Measurements from ENCODE around the gene PFKFB4.
"Not testable (repeated sequence)": the region's sequence is repeated elsewhere in the genome, so short reads cannot be mapped to it uniquely, and the experiment has no call there.

Gene PFKFB4

DNA sequence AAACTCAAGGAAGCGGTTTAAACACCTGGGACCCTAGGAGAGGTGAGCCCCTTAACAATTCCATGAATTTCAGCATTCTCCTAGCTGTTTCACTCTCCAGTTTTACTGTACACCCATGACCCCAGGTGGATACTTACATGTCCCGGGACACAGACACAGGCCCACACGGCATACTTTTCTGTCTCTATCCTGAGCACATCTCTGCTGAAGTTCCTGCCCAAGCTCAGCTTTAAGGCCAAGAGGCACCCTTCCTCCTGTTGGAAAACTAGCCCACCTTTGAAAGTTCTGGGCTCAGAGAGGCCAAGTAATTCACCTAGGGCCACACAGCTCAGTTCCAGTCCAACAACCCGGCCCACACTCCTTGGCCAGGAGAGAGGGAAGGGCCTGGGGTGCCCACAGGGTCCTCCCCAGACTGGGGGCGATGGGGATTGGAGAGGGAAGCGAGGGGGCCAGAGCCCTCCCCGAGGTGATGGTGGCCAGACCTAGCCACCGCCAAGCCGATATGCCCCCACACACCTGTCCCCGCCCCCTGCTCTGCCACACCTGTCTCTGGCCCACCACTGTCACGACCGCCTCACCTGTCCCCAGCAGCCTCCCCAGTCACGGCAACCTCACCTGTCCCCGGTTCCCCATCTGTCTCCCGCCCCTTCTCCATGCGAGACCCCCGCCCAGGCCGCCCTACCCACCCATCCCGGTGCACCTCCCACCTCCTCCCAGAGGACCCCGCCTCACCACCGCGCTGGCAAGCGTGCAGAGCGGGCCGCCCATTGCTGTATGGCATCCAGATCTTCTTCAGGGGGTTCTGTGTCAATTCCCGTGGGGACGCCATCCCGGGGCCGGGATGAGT, 431 bp downstream of the PFKFB4 start:
- peak; percentile 57 for DNase-seq

DNA sequence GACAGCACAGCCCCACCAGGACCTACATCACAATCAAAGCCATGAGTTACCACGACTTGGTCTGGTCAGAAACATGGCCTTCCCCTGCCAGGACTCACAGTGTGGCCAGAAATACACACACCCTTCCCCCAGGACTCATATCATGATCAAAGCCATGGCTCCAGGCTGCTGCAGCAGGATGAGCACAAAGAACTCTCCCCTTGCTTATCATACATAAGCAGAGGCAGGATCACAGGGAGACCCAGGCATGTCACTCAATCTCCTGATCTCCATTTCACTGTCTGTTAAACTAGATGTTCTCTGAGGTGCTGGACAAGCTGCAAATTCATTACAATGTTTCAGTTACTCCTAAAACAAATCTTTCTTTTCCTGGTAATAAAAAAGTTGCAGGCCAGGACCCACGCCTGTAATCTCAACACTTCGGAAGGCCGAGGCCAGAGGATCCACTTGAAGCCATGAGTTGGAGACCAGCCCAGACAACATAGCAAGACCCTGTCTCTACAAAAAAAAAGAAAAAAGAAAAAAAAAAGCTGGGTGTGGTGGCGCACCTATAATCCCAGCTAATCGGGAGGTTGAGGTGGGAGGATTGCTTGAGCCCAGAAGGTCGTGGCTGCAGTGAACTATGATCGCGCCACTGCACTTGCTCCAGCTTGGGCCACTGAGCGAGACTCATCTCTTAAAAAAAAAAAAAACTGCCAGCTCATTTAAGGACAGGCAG, 1.2 kb downstream of the PFKFB4 start:
- DNase-seq, result peak; percentile 93

DNA sequence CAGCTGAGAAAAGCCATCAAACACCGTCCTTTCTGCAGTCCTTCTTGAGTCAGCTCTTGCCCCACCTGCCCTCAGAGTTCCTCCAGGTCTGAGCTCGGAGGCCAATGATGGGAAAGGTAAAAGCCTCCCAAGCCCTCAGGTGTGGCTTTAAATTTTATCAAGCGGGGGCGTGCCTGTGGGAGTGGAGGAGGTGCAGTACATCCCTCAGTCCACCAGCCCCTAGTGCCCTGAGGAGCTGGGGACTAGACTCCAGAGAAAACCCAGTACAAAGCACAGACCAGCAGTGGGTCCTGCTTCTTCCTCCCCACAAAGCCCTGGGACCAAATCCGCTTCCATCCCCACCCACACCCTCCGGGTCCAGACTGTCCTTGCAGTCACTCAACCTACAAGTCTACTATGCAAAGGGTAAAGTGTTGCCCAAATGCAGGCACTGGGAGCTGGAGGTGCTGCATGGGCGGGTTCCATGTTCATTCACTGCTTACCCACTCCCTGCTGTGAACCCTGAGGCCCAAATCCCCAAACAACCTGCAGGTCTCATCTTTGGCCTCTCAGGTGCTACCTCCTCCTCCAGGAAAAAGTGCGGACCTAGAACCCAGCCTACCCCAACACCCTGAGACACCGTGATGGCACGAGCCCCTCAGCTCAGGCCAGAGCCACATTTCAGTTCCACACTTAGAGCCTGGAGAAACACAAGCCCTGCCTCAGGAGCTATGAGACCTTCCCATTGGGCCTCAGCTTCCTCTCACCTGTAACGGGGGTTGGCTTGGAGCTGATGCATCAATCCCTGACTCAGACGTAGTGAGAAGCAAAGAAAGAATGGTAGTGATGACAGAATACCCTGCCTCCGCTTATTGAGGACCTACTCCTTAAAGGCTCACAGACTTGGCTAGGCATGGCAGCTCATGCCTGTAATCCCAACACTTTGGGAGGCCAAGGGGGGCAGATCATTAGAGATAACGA, 2.4 kb downstream of the PFKFB4 start:
- no peak for DNase-seq

DNA sequence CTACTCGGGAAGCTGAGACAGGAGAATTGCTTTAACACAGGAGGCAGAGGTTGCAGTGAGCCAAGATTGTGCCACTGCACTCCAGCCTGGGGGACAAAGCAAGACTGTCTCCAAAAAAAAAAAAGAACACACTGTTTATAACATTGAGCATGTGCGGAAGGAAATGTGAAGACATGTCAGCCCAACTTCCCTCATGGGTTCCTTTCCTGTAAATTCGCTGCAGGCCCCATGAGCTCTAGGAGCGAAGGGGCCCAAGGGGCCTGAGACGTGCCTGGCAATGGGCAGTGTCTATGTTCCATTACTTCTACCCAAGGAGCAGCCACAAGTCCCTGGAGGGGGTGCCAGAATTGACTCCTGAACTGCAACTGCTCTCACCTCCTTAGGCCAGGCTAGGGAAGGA, 3.2 kb downstream of the PFKFB4 start:
- no peak for DNase-seq

DNA sequence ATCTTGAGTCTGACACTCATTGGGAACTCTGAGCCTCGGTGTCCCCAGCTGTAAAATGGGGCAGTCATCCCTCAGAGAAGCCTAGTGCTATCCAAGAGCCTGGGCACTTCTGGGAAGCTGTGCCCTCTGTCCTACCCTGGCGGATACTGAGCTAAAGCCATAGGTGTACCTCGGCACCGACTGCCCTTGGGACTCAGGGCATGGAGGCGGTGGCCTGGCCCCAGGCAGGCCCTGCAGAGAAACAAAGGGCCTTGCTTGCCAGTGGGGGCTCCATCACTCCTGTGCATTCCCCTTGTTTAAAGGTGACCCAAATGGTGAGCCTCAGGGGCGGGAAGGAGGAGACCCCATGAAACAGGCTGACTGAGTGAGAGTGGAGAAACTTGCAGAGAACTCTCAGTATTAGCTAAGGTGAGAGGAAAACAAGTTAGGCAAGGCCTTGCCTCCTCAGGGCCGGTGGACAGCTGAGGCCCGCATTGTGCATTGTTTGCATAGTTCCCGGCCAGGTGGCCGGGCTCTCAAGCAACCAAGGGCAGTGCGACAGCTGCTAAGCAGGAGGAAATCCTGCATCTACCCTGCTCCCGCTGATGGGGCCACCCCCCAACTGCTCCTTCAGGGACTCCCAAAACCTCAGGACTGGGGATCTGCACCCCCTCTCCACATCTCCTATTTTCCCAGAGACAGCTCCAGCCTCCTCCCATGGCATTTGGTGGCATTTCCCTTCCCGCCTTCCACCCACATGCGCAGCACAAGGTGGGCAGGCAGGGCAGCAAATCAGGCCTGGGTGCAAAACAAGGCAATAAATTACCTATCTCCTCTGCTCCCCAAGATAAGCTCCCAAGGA, 4.3 kb downstream of the PFKFB4 start:
- no peak for DNase-seq

DNA sequence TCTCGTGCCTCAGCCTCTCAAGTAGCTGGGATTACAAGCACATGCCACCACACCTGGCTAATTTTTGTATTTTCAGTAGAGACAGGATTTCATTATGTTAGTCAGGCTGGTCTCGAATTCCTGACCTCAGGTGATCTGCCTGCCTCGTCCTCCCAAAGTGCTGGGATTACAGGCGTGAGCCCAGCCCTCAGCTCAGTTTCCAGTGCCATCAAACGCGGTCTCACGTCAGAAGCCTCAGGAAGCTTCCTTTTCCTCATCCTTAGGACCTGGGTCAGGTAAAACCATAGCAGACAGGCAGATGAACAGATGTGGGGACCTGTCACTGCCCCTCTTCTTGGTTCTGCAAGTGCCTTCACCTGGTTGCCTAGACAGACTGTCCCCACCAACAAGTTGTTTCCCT, 5.0 kb downstream of the PFKFB4 start:
- not testable (repeated sequence) for DNase-seq

DNA sequence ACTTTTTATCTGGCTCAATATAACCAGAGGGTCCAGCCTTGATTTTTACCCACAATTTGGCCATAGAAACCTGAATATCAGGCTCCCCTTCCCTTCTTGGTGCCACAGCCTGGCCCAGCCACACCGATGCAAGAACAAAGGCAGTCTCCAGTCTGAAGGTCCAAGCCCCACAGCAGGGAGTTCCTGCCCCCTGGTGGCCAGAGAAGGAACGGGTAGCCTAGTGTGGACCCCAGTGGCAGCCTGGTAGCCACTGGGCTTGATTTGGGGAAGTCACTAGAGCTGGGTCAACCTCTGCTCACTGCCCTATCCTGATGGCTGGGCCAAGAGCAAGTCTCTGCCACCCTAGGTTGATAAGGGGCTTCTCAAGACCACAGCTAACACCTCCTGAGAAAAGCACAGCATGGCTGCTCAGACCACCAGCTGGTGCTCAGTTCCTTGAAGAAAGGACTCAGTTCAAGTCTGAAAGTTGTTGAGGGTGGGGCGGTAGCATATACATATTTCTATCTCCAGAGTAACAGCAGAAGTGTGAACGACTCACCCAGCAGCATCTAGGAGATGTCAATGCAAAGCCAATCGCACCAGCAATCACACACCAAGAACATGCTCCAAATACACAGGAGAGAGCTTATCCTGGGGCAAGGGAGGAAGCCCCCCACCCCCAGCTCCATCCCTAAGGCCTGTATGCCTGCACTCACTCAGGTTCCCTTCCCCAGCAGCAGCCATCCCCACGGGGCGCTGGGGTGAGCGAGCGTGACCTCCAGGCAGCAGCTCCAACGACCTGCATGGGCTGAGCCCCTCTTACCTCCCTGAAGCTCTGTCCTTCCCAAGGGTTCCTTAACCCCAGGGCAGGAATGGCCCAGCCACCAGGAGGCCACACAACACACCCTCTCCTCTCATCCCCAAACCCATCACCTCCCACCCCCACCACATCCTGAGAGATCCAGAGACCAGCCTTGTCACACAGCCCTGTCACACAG, 7.6 kb downstream of the PFKFB4 start:
- peak; percentile 94 for DNase-seq

DNA sequence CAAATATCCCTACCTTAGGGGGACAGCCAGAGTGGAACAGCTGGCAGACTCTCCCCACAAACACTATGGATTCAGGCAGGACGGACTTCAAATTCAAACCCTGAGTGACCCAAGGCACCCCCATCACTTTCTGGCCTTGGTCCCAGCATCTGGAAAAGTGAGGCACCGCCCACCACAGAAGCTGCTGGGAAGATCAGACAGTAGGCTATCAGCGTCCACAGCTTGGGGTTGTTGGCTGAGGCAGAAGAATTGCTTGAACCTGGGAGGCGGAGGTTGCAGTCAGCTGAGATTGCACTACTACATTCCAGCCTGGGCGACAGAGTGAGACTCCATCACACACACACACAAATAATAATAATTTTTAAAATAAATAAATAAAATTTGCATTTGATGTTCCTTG, 8.5 kb downstream of the PFKFB4 start:
- no peak for DNase-seq

DNA sequence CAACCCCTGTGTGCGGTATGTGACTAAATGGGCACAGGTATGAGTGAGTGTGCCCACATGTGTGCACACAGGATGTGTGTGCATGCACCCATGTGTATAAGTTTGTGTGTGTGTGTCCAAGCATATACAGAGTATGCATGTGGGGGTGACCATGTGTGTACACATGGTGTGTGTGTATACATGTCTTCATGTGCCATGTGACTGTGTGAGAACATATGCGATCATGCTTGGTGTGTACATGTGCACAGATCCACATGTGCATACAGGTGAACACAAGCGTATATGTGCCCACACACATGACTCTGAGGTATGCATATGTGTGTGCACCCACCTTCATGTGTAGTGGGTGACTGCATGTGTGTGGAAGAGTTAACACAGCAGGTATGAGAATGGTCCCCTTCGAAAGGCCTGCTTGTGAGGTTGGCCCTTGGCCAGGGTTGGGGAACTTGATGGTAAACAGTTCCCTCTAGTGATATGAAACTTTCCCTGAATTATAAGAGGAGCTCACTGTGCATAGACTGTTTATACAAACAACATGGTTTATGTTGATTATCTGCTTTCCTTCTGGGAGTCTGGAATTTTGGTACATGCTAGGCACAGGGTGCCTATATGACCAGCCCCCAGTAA, 10.3 kb downstream of the PFKFB4 start:
- DNase-seq, result no peak

DNA sequence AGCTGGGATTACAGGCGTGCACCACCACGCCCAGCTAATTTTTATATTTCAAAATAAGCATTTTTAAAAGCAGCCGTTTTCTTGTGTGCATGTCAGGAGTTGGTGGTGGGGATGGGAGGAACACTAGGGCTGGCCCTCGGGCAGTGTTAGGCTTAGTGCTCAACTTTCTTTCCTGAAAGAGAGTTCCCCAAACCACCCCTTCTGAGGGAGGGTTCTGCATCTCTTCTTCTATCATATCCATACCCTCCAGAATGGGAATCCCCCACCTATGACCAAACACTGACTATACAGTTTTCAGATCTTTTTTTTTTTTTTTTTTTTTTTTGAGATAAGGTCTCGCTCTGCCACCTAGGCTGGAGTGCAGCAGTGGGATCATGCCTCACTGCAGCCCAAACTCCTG, 12.5 kb downstream of the PFKFB4 start:
- DNase-seq, result no peak

DNA sequence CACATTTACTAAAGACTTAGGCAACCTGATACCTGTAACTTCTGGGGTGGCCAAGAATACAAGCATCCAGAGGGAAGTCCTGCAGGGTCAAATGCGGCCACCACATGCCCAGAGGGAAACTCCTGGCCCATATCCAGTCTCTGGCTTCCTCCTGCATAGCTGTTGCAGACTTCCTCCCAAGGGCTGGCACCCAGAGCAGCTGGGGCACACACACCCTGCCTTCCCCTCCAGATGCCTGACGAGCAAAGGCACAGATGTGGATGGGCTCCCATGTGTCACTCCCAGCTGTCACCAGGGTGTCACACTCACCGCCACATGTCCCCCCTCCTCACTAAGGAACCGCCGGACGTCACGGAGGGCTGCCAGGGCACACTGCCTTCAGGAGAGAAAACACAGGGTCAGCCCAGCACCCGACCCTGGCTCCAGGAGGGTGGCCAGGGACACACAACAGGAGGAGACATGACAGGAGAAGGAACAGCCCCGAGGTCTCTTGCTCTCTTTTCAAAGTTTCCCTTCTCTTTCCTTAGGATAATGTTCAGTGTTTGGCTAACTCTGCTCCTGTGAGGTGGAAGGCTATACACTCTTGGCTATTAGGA, 13.2 kb downstream of the PFKFB4 start:
- no peak for DNase-seq

DNA sequence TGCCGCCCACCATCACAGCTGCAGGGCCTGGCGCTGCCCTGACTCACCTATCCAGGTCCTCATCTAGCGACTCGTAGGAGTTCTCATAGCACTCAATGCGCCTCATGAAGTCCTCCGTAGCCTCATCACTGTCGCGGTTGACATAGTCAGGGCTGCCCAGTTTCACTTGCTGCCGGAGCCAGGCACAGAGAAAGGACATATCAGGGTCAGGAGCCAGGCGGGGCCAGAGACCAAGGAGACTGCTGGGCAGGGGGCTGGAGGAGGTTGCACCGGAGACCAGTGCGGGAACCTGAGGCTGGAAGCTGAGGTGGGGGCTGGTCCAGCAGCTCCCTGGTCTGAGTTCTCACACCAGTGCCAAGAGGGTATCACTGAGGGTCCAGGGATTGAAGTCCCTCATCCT, 18.2 kb downstream of the PFKFB4 start:
- no peak for DNase-seq

DNA sequence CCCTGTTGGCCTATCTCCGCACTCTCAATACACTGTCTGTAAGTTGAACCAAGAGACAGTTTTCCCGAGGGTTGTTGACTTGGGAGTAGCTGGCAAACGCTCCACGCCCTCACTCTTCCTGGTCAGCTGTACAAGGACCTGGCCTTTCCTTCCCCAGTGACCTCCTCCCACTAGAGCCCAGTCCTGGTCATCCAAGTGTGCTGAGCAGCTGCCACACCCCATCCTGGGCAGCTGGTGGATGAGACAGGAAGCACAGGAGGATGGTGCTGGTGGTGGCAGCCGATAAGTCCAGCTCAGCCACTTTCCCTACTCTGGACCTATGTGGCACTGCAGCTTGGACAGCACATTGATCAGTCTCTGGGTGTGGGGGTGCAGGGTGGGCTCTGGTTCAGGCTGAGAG, 19.8 kb downstream of the PFKFB4 start:
- no peak for DNase-seq

DNA sequence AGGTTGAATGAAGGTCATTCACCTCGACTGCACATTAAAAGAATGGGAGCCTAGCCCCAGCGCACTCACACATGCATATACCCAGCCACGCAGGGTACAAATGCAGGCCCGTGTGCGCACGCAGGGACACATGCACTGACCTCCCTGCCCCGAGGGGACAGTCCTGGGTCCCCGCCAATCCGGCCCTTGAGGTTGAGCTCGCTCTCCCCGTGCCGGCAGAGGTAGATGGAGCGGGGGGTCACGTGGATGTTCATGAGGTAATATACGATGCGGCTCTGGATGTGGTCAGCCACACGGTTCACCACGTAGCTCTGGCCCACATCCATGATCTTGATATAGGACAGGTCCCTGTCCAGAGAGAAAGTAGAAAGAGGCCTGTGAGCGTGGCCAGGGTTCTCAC, 20.5 kb downstream of the PFKFB4 start:
- no peak for DNase-seq

DNA sequence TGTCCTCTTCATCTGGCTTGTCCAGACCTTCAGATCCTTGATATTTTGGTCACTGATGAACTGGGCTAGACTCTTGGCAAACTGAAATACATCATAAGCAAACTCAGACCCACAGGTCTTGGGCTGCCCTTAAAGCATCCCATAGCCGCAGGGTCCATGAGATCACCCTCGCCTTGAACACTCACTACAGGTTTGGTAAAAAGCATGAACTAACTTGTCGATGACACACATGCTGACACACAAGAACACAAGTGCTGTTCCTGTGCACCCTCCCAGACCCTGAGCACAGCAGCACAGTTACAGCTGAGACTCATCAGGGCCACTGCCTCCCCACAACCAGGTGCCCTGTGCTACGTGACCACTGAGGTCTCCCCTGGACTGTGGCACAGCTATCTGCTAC, 21.0 kb downstream of the PFKFB4 start:
- no peak for DNase-seq

DNA sequence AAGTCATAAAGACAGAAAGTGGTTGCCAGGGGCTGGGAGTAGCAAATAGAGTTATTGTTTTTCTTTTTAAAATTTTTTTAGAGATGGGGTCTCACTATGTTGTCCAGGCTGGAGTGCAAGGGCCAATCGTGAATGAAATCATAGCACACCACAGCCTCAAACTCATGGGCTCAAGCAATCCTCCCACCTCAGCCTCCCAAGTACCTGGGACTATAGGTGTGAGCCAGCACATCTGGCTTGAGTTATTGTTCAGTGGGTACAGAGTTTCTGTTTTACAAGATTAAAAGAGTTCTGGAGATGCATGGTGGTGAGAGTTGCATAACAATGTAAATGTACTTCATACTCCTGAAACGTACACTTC, 23.6 kb downstream of the PFKFB4 start:
- no peak for DNase-seq

DNA sequence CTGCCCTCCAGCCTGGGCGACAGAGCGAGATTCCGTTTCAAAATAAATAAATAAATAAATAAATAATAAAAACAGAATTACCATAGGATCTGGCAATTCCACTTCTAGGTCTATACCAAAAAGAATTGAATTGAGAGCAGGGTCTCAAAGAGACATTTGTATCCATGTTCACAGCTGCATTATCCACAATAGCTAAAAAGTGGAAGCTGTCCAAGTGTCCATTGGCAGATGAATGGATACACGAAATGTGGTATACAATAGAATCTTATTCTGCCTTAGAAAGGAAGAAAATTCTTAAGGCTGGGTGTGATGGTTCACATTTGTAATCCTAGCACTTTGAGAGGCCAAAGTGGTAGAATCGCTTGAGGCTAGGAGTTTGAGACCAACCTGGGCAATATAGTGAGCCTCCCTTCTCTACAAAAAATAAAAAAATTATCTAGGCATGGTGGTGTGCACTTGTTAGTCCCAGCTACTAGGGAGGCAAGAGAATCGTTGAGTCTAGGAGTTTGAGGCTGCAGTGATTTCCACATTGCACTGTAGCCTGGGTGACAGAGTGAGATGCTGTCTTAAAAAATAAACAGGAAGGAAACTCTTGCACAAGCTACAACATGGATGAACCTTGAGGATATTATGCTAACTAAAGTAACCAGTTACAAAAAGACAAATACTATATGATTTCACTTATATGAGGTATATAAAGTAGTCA, 24.2 kb downstream of the PFKFB4 start:
- no peak for DNase-seq

DNA sequence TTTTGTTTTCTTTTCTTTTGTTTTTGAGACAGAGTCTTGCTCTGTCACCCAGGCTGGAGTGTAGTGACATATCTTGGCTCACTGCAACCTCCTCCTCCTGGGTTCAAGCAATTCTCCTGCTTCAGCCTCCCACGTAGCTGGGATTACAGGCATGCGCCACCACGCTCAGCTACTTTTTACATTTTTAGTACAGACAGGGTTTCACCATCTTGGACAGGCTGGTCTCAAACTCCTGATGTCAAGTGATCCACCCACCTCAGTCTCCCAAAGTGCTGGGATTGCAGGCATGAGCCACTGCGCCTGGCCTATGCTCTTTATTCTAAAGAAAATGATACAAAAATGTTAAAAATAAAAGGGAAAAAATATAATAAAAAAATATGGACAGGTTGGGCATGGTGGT, 25.9 kb downstream of the PFKFB4 start:
- not testable (repeated sequence) for DNase-seq

DNA sequence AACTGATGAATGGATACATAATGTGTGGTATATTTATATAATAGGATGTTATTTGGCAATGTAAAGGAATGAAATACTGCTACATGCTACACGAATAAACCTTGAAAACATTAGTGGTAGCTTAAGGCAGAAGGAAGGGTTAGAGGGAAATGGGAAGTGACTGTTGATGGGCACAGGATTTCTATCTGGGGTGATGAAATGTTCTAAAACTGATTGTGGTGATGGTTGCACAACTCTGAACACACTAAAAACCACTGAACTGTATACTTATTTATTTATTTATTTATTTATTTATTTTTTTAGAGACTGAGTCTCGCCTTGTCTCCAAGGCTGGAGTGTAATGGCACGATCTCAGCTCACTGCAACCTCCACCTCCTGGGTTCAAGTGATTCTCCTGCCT, 27.8 kb downstream of the PFKFB4 start:
- DNase-seq, result peak; percentile 52

DNA sequence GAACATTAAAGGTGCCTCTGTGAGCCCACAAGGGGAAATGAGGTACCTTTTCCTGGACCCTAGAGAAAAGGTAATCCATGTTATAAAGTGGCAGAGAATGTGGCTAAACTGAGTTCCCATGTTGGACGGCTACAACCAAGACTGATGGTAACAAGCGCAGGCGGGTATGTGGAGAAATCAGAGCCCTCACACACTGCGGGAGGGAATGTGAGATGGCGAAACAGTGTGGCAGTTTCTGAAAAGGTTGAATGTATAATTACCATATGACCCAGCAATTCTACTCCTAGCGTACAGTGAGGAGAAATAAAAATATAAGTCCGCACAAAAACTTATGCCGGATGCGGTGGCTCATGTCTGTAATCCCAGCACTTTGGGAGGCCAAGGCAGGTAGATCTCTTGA, 28.6 kb downstream of the PFKFB4 start:
- DNase-seq, result no peak

Data from OCI-M1 (cell line).